T-helper 2 cell treated with Interferon-gamma antibody and Interleukin-4, amounts not matched to agents 5 μg/mL and 100 μg/mL, for 36 hours (primary cell): ENCODE measurements around the gene HOXB1.

Experiments used
- DNase-seq: peaks from one replicate; pipeline ENCODE4 v3.0.0; 2021; ENCODE audit warnings: low spot score
- H3K27ac Mint-ChIP-seq: one replicate; pipeline ENCODE4 v1.8.0; 2021; ENCODE audit warnings: mild to moderate bottlenecking, mixed read lengths
- H3K27me3 Mint-ChIP-seq: one replicate; pipeline ENCODE4 v1.8.0; 2021; ENCODE audit warnings: low read depth, mixed read lengths
- H3K36me3 Mint-ChIP-seq: one replicate; pipeline ENCODE4 v1.8.0; 2021; ENCODE audit warnings: low read depth, mixed read lengths
- H3K4me1 Mint-ChIP-seq: one replicate; pipeline ENCODE4 v1.8.0; 2021; ENCODE audit warnings: low read depth, mixed read lengths
- H3K4me3 Mint-ChIP-seq: one replicate; pipeline ENCODE4 v1.8.0; 2022; ENCODE audit warnings: mild to moderate bottlenecking, moderate library complexity, mixed read lengths
- H3K9me3 Mint-ChIP-seq: one replicate; pipeline ENCODE4 v1.8.0; 2021; ENCODE audit warnings: mixed read lengths

The HOXB1 gene

DNA sequence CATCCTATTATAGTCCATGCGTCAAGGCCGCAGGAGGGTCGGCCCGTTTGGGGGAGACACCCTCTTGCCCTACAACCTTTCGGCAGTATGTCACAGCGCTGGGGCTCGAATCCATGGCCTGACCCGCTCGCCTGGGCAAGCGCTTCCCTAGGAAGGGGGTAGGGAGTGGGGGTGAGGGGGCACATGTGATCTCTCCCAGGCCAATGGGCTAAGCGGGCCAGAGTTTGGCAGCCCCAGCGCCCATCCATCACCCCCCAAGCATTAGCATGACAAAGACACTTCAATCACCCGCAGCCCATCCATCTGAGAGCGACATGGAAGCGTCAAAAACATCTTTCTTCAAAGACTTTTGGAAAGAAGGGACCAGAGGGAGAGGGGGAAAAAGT is at the start of gene HOXB1:
HOXB1 (minus strand) TSS at position 125 of the 386 bp plus-strand sequence; CDS start at position 18, 107 bp downstream.
- H3K27ac Mint-ChIP-seq, result no peak within 1 kb of the TSS
- H3K4me1 Mint-ChIP-seq, result no peaks in the 10 kb centered on the region
- no peak within 1 kb of the TSS for H3K4me3 Mint-ChIP-seq
- DNase-seq, result no peak
- peaks cover 6% of the 10 kb centered on the region for H3K36me3 Mint-ChIP-seq
- H3K27me3 Mint-ChIP-seq, result peaks cover 25% of the 10 kb centered on the region
- no peaks in the 10 kb centered on the region for H3K9me3 Mint-ChIP-seq

DNA sequence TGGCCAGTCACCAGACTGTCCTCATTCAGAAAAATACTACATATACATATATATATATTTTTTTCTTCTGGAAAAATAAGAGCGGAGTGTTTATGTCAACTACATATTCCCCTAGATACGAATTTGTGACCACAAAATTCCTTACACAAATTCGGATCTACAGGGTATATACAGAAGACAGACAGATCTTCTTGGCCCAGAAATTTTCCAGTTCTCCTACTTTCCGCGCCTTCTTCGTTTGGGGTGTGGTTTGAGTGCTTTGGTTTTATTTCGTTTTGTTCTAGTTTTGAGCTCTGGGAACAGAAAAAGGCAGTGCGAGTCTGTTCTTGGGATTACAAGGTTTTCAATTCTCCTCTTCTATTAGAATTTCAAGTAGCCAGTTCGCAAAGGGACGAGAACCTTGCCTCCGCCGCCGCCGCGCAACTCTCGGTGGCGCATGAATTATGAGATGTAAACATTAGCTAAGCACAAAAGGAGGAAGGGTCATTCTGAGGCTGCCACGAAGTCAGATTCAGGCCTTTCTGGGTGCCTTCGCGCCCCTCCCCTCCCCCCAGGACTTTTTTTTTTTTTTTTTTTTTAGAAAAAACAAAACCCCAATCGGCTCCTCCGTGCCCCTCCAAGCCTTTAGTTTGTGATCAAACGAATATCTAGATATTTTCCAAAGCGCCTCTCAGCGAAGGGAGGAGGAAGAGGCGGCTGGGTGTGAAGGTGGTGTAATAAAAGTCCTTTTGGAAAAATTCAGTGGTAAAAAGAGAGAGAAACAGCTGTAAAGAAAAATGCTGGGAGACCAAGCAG is 49.1 kb upstream of the HOXB1 start:
- no peak overlapping the region for H3K27ac Mint-ChIP-seq
- peak overlapping the region; percentile 93 for H3K4me3 Mint-ChIP-seq
- peaks cover 51% of the 10 kb centered on the region for H3K4me1 Mint-ChIP-seq
- DNase-seq, result no peak
- H3K36me3 Mint-ChIP-seq, result peaks cover 11% of the 10 kb centered on the region
- H3K27me3 Mint-ChIP-seq, result peaks cover 54% of the 10 kb centered on the region
- H3K9me3 Mint-ChIP-seq, result no peaks in the 10 kb centered on the region

DNA sequence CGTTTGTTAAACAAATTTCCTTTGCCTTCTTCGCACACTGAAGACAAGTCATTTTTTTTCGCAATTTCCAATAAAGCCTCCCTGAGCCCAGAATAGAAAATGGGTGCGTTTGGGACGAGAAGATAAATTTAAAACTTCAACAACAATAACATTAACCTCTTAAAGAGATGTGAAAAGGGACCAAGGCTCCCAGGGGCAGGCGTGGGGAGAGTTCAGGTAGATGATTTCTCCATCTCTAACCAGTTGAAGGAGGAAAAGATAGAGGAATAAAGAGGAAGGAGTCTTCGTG is 48.6 kb upstream of the HOXB1 start:
- Mint-ChIP-seq H3K27me3 (peaks cover 54% of the 10 kb centered on the region), H3K36me3 (peaks cover 11% of the 10 kb centered on the region), H3K27ac (no peak overlapping the region), H3K4me1 (peaks cover 47% of the 10 kb centered on the region), H3K4me3 (peak overlapping the region; percentile 93), H3K9me3 (no peaks in the 10 kb centered on the region)
- DNase-seq, result no peak

DNA sequence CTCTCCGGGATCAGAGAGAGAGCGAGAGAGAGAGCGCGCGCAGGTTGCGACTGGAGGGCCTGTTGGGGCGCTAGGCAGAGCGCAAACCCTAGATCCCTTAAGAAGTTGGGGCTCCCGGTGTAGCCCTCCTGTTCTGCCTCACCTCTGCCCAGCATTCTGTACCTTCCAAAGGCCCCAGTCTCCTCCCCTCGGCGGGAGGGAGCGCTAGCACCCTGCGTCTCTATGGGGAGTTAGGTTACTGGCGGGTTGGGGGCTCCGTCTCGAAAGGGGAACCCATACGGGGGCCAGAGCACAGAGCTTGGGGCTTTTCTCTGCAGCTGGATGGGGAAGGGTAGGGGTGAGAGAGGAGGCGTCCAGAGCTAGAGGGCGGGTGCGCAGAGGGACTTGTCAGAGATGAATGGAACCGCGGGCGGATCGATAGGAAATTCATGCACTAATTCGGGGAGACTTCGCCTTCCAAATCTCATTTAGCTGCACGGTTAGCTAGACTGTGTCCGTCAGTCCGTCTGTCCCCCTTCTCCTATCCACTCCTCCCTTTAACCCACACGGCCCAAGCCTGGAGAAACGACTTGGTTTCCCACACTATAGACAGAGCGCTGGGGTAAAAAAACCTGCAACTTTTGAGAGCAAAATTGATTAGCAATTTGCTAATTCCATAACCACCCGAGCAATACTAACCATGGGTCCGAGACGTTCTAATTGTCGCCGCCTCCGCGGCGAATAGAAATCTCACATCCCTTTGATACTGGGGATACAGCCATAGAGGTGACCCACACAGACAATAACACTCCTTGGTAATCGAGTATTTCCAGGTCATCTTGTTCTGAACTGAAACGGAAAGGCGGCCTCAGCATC is 48.0 kb upstream of the HOXB1 start:
- peaks cover 11% of the 10 kb centered on the region for H3K36me3 Mint-ChIP-seq
- peaks cover 43% of the 10 kb centered on the region for H3K4me1 Mint-ChIP-seq
- H3K4me3 Mint-ChIP-seq, result peak overlapping the region; percentile 93
- peak; percentile 23 for DNase-seq
- H3K27me3 Mint-ChIP-seq, result peaks cover 52% of the 10 kb centered on the region
- no peaks in the 10 kb centered on the region for H3K9me3 Mint-ChIP-seq
- peak overlapping the region; percentile 78 for H3K27ac Mint-ChIP-seq

DNA sequence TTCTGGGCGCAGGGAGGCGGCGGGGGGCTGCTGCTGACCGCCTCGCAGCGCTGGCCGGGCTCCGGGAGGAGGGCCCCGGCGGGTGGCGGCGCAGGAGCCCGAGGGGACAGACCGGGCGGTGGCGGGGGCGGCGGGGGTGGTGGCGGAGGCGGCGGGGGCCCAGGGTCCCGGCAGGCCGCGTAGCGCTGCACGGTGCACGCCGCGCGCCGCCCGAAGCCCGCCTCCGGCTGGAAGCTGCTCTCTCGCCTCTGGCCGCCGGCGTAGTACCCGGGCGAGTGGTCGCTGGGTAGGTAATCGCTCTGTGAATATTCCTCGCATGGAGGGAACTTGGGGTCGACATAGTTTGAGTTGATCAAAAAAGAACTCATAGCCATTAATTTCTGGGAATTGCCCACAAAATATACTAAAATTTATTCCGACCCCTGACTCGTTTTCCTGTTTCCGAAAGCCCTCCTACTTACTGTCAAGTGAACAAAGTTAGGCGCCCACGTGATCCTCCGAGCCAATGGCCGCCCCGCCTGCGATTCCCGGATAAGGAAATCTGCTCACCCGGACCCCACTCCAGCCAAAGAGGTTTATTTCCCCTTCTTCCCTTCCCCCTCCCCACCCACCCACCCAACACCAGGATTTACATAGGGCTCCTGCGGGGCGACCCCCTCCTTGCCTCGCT is 47.3 kb upstream of the HOXB1 start, which contains the start of gene HOXB4:
HOXB4 (minus strand) TSS at position 405 of the 670 bp plus-strand sequence; CDS start at position 374, 31 bp downstream.
- DNase-seq, result peak; percentile 72
- Mint-ChIP-seq H3K27me3 (peaks cover 49% of the 10 kb centered on the region), H3K36me3 (peaks cover 14% of the 10 kb centered on the region), H3K4me3 (peak within 1 kb of the TSS; percentile 93), H3K27ac (peak within 1 kb of the TSS; percentile 78), H3K4me1 (peaks cover 45% of the 10 kb centered on the region), H3K9me3 (no peaks in the 10 kb centered on the region)

DNA sequence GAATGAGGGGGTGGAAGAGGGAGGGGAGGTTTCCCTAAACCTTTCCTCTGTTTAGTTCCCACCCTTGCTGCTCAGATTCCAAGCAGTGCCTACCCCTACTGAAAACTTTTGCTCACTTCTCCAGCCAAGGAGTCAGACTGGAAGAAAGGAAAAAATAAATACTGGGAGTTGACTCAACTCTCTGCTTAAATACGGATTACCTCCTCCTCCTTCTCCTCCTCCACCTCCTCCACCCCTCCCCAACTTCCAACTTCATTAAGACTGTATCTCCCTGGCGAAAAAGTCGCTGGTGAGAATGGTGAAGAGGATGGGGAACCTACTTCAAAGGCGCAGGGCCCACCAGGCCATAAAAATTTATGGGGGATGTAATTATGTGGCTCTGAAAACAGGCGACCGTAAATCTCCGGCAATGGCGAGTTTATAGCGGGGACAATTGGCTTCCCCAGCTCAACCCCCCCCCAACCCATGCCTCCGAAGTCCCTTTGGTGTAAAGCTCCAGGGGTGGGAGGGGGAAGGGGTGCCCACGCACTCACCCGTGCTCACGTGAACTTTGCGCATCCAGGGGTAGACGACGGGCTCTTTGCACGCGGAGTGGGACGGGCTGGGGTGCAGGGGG is 46.6 kb upstream of the HOXB1 start:
- no peak for DNase-seq
- Mint-ChIP-seq H3K36me3 (peaks cover 15% of the 10 kb centered on the region), H3K4me3 (peak overlapping the region; percentile 91), H3K27me3 (peaks cover 42% of the 10 kb centered on the region), H3K27ac (peak overlapping the region; percentile 57), H3K9me3 (no peaks in the 10 kb centered on the region), H3K4me1 (peaks cover 43% of the 10 kb centered on the region)

DNA sequence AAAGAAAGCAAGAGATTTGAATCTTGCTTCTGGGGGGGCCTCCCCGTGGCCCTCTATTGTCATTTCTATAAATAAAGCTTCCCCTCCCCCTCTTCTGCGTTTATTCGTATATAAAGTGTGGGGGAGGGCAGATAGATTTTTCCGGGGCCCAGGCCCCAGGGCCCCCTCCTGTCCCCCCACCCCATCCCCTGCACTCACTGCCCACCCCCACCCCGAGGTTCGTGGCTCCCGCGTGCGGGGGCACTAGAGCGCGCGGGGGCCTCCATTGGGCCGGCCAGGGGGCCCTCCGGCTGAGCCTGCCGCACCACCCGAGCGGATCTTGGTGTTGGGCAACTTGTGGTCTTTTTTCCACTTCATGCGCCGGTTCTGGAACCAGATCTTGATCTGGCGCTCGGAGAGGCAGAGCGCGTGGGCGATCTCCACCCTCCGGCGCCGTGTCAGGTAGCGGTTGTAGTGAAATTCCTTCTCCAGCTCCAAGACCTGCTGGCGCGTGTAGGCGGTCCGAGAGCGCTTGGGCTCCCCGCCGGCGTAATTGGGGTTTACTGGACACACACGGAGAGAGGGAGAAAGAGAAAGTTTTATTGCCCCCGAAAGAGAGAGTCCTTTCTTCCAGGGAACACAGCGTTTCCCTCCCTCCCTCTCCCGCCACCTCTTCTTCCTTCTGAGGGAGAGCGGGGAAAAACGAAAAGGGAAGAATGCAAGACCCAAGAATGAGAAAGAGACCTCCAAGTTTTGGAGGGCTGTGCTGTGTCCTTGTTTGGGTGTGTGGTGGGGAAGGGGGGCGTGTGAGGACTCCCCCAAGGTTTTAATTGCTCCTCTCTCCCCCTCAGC is 45.9 kb upstream of the HOXB1 start:
- no peak overlapping the region for H3K27ac Mint-ChIP-seq
- no peaks in the 10 kb centered on the region for H3K9me3 Mint-ChIP-seq
- peaks cover 40% of the 10 kb centered on the region for H3K4me1 Mint-ChIP-seq
- peaks cover 18% of the 10 kb centered on the region for H3K36me3 Mint-ChIP-seq
- H3K27me3 Mint-ChIP-seq, result peaks cover 37% of the 10 kb centered on the region
- H3K4me3 Mint-ChIP-seq, result peak overlapping the region; percentile 91
- no peak for DNase-seq

DNA sequence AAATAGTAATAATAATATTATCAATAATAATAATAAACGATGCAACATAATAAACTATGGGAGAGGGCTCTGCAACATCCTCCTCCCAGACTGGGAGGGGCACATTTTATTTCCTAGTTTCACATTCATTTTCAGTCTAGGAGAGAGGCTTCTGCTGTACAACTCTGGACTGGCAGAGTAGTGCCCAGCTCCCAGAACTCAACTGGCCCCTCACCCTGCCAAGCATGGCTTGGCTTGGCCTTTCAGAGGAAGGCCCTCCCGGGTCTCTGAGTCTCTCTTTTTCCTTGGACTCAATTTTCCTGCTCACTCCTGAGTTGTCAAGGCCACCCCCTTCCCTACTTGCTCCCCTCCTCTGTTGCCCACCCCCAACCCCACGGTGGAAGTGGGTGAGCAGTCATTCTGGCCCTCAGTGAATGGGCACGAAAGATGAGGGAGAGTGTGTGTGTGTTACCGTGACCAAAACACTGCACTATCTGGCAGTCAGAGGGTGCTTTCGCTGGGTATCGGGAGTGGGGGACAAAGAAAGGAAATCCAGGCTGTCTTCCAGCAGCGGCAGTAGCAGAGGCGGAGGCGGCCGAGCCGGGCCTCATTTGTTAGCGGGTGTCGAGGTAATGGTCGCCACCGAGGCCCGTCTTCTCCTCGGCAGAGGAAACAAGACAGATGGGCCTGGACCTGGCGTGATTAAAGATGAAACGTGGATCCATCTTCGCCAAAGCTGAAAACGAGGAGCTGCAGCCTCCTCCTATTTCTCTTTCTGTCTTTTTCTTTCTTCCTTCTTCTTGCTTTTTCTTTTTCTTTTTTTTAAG is 45.1 kb upstream of the HOXB1 start:
- peaks cover 29% of the 10 kb centered on the region for H3K27me3 Mint-ChIP-seq
- DNase-seq, result no peak
- no peaks in the 10 kb centered on the region for H3K9me3 Mint-ChIP-seq
- H3K4me1 Mint-ChIP-seq, result peaks cover 34% of the 10 kb centered on the region
- peaks cover 20% of the 10 kb centered on the region for H3K36me3 Mint-ChIP-seq
- H3K4me3 Mint-ChIP-seq, result peak overlapping the region; percentile 63
- H3K27ac Mint-ChIP-seq, result no peak overlapping the region

DNA sequence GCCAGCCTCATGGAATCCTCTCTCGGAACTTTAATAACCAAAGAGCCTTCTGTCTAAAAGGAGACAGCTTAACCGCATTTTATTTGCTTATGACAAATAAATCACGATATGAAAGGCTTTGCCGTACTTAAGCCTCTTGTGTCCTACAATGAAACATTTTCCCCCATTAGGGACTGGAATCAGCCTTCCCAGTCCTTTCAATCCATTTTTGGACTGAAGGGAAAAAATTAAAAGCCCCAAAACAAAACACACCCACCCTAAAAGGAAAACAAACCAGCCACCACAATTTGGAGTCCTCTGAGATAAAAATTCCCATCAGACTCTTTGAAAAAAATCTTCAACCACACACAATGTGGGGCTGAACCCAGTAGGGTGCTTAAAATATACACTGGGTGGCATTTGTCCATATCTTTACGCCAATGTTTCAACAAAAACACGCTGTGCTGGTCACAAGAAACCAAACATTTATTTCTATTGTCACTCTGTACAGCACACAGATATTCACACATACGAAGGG is 44.3 kb upstream of the HOXB1 start:
- Mint-ChIP-seq H3K4me3 (no peak overlapping the region), H3K4me1 (peaks cover 30% of the 10 kb centered on the region), H3K27ac (no peak overlapping the region), H3K9me3 (no peaks in the 10 kb centered on the region), H3K27me3 (peaks cover 24% of the 10 kb centered on the region), H3K36me3 (peaks cover 20% of the 10 kb centered on the region)
- DNase-seq, result no peak

DNA sequence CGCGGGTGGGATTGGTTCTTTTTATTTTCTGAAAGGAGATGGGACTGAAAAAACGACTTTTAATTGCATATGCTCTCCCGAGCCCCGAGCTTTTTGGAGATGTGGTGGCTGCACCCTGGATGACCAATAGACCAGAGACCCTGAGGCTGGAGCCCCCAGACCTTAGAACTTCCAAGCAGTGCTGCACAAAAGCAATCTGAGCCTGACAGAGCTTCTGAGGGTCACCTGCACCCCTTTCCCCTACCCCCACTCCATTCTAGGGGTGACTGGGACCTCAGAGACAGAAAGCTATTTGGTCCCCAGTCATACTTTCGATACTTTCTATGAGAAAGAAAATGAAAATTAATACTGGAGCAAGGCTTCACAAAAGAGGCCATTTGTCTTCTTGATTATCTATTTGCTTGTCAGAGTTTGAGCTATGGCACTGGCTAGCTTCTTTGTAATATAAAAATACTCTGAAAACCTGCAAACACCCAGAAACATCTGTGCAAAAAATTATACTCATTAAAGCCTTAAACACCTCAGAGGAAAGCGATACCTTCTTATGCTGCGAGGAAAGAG is 43.8 kb upstream of the HOXB1 start:
- Mint-ChIP-seq H3K27ac (no peak overlapping the region), H3K4me3 (no peak overlapping the region), H3K9me3 (no peaks in the 10 kb centered on the region), H3K4me1 (peaks cover 26% of the 10 kb centered on the region), H3K27me3 (peaks cover 24% of the 10 kb centered on the region), H3K36me3 (peaks cover 20% of the 10 kb centered on the region)
- no peak for DNase-seq

DNA sequence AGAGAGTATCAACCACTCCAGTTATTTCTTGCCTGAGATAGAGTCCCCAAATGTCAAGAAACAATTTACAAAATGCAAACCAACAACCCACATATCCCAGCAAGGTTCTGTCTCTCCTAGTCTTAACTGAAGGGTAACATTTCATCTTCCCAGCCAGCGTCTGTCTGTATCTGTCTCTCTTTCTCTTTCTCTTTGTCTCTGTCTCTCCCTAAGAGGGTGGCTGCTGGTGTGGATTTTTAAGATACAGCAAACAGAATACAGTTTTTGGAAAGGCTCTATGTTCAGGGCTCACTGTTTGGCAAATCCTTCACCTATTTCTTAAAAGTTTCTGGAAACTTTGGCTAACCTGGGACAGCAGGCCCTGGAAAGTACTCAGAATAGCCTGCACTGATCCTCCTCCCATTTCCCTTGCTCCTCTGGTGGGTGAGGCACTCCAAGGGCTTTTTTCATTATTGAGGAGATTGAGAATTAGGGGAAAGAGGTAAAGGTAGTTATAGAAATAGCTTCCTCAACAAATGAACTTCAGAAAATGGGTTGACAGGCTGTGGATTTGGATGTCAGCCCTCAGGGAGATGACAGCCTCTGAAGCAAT is 41.1 kb upstream of the HOXB1 start:
- Mint-ChIP-seq H3K36me3 (peaks cover 16% of the 10 kb centered on the region), H3K27me3 (peaks cover 26% of the 10 kb centered on the region), H3K27ac (no peak overlapping the region), H3K4me1 (peaks cover 18% of the 10 kb centered on the region), H3K4me3 (no peak overlapping the region), H3K9me3 (no peaks in the 10 kb centered on the region)
- no peak for DNase-seq
